Spleen (tissue), 7 donors: ENCODE measurements around the gene CSTPP1.

Source experiments
- CTCF ChIP-seq, 11 experiments: fragments of 200-600 bp in 7 of 11; fragments of 450-650 bp in 4 of 11; sonication (generic) in 4 of 11; IDR thresholded peaks in 8 of 11; conservative IDR thresholded peaks in 3 of 11; 1 replicate in 7 of 11; 2 replicates in 4 of 11; pipeline versions ENCODE4 v1.4.0 to v1.8.0; 2016 to 2021; ENCODE audit warnings: antibody characterized with exemption in 11 of 11, inconsistent platforms in 4 of 11, mild to moderate bottlenecking in 1 of 11
- POLR2A ChIP-seq, 3 donors: fragments of 450-650 bp; IDR thresholded peaks; one replicate each; pipeline ENCODE4 v1.5.1; 2017; ENCODE audit warnings: antibody characterized with exemption in 3 of 3, mild to moderate bottlenecking in 1 of 3
- donor health status: DM: no; HTN: no; CAD: no; lungs with moderate emphysema.
- donor health status: DM: no; HTN: no; CAD: no.
- donor health status: DM: no; HTN: no; CAD: no.

GRCh38 chr11:46942172-46942571, 5.6 kb downstream of the CSTPP1 start:
- no peak for TF ChIP-seq CTCF (IDR thresholded peaks at IDR 0.05 in 8 of 11, conservative IDR thresholded peaks at IDR 0.05 in 3 of 11)
- TF ChIP-seq POLR2A (IDR thresholded peaks at IDR 0.05) = no peak
